Peyer's patch (tissue), 4 donors: ENCODE results near the gene STRN3. TPM values are rescaled to one million over a fixed set of nuclear protein-coding genes. Genes with fewer than 3 reads are reported as not detected.

Experiments used
- DNase-seq, 3 donors: peaks; one replicate each; pipeline ENCODE4 v3.0.0-alpha.2; 2017 to 2019
- H3K27ac ChIP-seq, 4 donors: fragments of 200-600 bp; sonication (generic); one replicate each; pipeline ENCODE4 v1.5.1; 2016 to 2019
- H3K27me3 ChIP-seq, 2 donors: fragments of 200-600 bp; sonication (generic); one replicate each; pipeline ENCODE4 v1.5.1; 2019
- H3K36me3 ChIP-seq, 3 donors: fragments of 200-600 bp; sonication (generic); one replicate each; pipeline ENCODE4 v1.5.1; 2016 to 2019
- H3K4me1 ChIP-seq, 4 donors: fragments of 200-600 bp; sonication (generic); one replicate each; pipeline ENCODE4 v1.5.1; 2016 to 2019
- H3K4me3 ChIP-seq, 4 donors: fragments of 200-600 bp; sonication (generic); 1 replicate in 3 of 4; 2 replicates in 1 of 4; pipeline ENCODE4 v1.5.1; 2016 to 2019; ENCODE audit warnings: mild to moderate bottlenecking in 1 of 4
- H3K9me3 ChIP-seq, 4 donors: fragments of 200-600 bp; sonication (generic); one replicate each; pipeline ENCODE4 v1.5.1; 2016 to 2019; ENCODE audit warnings: mild to moderate bottlenecking in 1 of 4
- POLR2A ChIP-seq, 2 donors: fragments of 450-650 bp; IDR thresholded peaks; one replicate each; pipeline ENCODE4 v1.5.1; 2017; ENCODE audit warnings: antibody characterized with exemption in 2 of 2, mild to moderate bottlenecking in 2 of 2, moderate library complexity in 2 of 2
- total RNA-seq, 4 donors: library from RNA; depleted of rRNA; stranded (reverse); fragments of >200 nt; gene quantifications; one replicate each; pipeline ENCODE4 v1.1.0, GENCODE V29; 2016
- TF ChIP-seq, protein P1 (sequence below), 6 experiments: fragments of 450-650 bp in 4 of 6; fragments of 200-600 bp in 2 of 6; sonication (generic) in 1 of 6; IDR thresholded peaks; one replicate each; pipeline ENCODE4 v1.5.1; 2017 to 2019; ENCODE audit warnings: antibody characterized with exemption in 6 of 6, mild to moderate bottlenecking in 3 of 6, moderate library complexity in 1 of 6

Gene STRN3
- total RNA-seq, 4 donors from 2014 or later = 21.1 to 46.2 (median 26.8) TPM

DNA sequence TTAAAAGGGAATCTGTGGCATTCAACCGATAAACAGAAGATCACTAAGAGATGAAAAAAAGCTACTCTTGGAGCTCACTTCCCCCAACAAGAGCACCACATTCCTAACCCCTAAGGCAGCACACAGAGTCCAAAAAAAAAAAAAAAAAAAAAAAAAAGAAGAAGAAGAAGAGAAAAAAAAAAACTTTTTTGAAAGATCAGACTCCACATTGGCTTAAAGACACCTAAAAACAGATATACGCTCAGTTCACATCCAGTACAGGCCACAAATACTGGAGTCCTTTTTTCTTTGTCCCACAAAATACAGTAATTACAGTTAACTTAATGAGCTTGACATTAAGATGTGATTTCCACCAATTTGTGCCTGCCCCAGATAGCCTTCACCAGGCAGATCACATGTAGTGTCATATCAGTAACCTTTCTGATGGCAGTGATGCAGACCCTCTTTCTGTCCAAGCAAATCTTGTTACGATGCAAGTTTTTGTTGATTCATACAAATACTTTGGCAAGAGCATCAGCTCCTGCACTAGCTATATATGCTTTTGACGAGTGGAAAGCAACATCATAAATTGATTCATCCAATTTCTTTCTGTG, 131.2 kb downstream of the STRN3 start:
- Histone ChIP-seq H3K9me3 (no peaks in the 10 kb centered on the region), H3K27ac (no peak overlapping the region), H3K36me3 (peaks cover 0 to 11% (median 0%) of the 10 kb centered on the region in 3 donors), H3K27me3 (no peaks in the 10 kb centered on the region), H3K4me3 (no peak overlapping the region), H3K4me1 (no peaks in the 10 kb centered on the region)
- TF ChIP-seq, protein P1, sequence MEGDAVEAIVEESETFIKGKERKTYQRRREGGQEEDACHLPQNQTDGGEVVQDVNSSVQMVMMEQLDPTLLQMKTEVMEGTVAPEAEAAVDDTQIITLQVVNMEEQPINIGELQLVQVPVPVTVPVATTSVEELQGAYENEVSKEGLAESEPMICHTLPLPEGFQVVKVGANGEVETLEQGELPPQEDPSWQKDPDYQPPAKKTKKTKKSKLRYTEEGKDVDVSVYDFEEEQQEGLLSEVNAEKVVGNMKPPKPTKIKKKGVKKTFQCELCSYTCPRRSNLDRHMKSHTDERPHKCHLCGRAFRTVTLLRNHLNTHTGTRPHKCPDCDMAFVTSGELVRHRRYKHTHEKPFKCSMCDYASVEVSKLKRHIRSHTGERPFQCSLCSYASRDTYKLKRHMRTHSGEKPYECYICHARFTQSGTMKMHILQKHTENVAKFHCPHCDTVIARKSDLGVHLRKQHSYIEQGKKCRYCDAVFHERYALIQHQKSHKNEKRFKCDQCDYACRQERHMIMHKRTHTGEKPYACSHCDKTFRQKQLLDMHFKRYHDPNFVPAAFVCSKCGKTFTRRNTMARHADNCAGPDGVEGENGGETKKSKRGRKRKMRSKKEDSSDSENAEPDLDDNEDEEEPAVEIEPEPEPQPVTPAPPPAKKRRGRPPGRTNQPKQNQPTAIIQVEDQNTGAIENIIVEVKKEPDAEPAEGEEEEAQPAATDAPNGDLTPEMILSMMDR (IDR thresholded peaks at IDR 0.05) = no peak
- no peak for TF ChIP-seq POLR2A (IDR thresholded peaks at IDR 0.05)
- no peak for DNase-seq

DNA sequence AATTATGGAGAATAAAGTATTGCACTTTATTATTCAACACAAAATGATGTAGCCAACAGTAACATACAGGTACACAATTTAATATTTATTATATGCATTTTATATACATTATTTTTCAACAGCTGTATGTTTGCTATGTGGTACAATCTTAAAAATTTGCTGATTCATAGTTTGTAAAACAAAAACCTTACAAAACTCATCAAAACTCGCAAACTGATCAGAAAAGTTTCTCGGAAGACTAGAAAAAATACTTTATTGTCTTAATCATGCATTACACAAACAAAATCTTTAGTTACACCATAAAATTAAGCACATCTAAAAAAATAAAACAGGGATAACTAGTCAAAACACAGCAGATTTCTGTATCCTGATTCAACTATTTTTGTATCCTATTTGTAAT, 132.4 kb downstream of the STRN3 start:
- DNase-seq = no peak
- peaks cover 0 to 11% (median 0%) of the 10 kb centered on the region in 3 donors for H3K36me3 ChIP-seq
- H3K4me3 ChIP-seq = no peak overlapping the region
- TF ChIP-seq, protein P1 (IDR thresholded peaks at IDR 0.05) = no peak
- TF ChIP-seq POLR2A (IDR thresholded peaks at IDR 0.05) = no peak
- H3K4me1 ChIP-seq = no peaks in the 10 kb centered on the region
- H3K27me3 ChIP-seq = no peaks in the 10 kb centered on the region
- H3K27ac ChIP-seq = no peak overlapping the region
- H3K9me3 ChIP-seq = no peaks in the 10 kb centered on the region

DNA sequence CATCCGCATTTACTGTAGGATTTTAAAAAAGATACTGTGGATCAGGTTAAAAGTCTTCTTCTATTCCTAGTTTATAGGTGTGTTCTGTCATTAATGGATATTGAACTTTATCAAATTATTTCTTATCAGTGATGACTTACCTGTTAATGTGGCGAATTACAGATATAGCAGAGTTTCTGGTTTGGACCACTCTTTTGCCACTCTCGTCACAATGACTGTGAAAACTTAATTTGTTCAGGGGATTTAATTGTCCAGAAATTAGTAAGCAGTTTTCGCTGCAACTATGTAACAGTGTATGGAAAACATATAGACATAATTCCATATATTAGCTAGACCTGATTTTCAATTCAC, 137.0 kb downstream of the STRN3 start:
- H3K4me3 ChIP-seq = no peak overlapping the region
- no peaks in the 10 kb centered on the region for H3K9me3 ChIP-seq
- H3K4me1 ChIP-seq = no peaks in the 10 kb centered on the region
- TF ChIP-seq POLR2A (IDR thresholded peaks at IDR 0.05) = no peak
- TF ChIP-seq, protein P1 (IDR thresholded peaks at IDR 0.05) = no peak
- no peak overlapping the region for H3K27ac ChIP-seq
- H3K27me3 ChIP-seq = no peaks in the 10 kb centered on the region
- DNase-seq = no peak
- peaks cover 0 to 6% (median 0%) of the 10 kb centered on the region in 3 donors for H3K36me3 ChIP-seq

DNA sequence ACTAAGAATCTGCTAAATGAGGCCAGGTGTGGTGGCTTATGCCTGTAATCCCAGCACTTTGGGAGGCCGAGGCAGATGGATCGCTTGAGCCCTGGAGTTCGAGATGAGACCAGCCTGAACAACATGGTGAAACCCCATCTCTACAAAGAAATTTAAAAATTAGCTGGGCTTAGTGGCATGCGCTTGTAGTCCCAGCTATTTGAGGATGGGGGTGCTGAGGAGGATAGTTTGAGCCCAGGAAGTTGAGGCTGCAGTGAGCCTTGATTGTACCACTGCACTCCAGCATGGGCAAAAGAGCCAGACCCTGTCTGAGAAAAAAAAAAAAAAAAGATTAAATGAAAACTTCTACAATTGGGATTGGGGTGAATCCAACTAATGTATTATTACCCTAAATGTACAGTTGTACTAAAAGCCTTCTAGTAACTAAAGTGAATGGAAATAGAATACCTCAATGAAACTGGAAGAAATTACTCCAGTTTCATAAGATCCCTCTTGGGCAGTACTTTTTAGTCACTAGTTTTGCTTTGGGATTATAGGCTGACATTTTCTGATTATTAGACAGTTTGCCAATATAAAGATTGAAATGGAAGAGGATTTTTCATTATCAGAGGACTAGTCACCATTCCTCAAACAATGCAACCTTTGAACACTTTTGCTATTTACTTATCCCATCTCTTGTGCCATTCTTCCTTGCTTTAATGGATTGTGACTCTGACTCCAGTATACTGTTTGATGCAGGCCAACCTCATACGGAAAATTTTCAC, 137.5 kb downstream of the STRN3 start:
- Histone ChIP-seq H3K27me3 (no peaks in the 10 kb centered on the region), H3K36me3 (peaks cover 0 to 2% (median 0%) of the 10 kb centered on the region in 3 donors), H3K27ac (no peak overlapping the region), H3K4me1 (no peaks in the 10 kb centered on the region), H3K9me3 (no peaks in the 10 kb centered on the region), H3K4me3 (no peak overlapping the region)
- no peak for TF ChIP-seq POLR2A (IDR thresholded peaks at IDR 0.05)
- TF ChIP-seq, protein P1 (IDR thresholded peaks at IDR 0.05) = no peak
- DNase-seq = no peak

DNA sequence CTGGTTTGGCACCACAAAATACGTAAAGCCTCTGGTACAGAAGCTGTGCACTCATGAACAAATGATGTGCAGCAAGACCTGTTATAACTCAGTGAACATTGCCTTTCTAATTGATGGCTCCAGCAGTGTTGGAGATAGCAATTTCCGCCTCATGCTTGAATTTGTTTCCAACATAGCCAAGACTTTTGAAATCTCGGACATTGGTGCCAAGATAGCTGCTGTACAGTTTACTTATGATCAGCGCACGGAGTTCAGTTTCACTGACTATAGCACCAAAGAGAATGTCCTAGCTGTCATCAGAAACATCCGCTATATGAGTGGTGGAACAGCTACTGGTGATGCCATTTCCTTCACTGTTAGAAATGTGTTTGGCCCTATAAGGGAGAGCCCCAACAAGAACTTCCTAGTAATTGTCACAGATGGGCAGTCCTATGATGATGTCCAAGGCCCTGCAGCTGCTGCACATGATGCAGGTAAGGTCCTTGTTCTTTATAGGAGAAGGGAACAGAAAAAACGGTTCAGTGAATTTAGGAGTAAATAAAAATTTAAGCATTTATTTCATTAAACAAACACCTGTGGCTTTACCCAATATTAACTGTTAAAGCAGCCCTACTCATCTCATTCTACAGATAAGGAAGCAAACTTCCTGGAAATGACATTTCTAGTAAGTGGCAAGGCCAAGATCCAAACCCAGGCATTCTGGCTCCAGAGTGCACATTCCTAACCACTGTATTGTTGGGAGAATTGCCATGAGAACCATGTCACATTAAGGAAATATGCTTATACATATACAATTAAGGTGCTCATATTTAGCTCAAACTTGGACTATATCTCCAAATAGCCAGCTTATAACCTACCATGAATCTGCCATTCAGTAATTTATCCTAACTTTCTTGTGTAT, 140.1 kb downstream of the STRN3 start:
- no peak overlapping the region for H3K4me3 ChIP-seq
- no peaks in the 10 kb centered on the region for H3K9me3 ChIP-seq
- no peak overlapping the region for H3K27ac ChIP-seq
- no peaks in the 10 kb centered on the region for H3K4me1 ChIP-seq
- TF ChIP-seq, protein P1 (IDR thresholded peaks at IDR 0.05) = no peak
- no peak for TF ChIP-seq POLR2A (IDR thresholded peaks at IDR 0.05)
- no peak for DNase-seq
- no peaks in the 10 kb centered on the region for H3K27me3 ChIP-seq
- H3K36me3 ChIP-seq = no peaks in the 10 kb centered on the region
